IMR-90 (cell line): ENCODE results near the gene CFAP119. TPM values are rescaled to one million over a fixed set of nuclear protein-coding genes. Genes with fewer than 3 reads are reported as not detected.

Experiments used
- ATAC-seq: fragments of 200-7000 bp; cut with Tn5 transposase; 2 replicates; pipeline ENCODE4 v1.9.1; 2020; ENCODE audit warnings: low read depth, mild to moderate bottlenecking, moderate library complexity
- BruUV-seq: library from RNA; stranded (reverse); fragments of 400-500 nt; replicated peaks from 2 replicates; lab custom pipeline; 2021; lab: Mats Ljungman, UMichigan
- CTCF ChIA-PET: fragments of 300-600 bp; formaldehyde crosslinking; extraction: SDS; loops from one replicate; lab custom pipeline; 2021; ENCODE audit warnings: antibody characterized with exemption; lab: Yijun Ruan, JAX
- POLR2A ChIA-PET: fragments of 300-600 bp; sonication (Branson Sonifier 250); formaldehyde crosslinking; loops from one replicate; lab custom pipeline; 2022; ENCODE audit warnings: antibody characterized with exemption; ENCODE audit not compliant: unreplicated experiment; lab: Charles Lee
- DNase-seq: peaks from one replicate; pipeline ENCODE4 v3.0.0; 2013
- H2AFZ ChIP-seq: replicated peaks from 2 replicates; pipeline ENCODE3; 2013; ENCODE audit warnings: low read length, mild to moderate bottlenecking; ENCODE audit not compliant: poor library complexity
- H2AK5ac ChIP-seq: 2 replicates; pipeline ENCODE4 v1.6.1; 2013; ENCODE audit warnings: low read depth, low read length, inconsistent platforms
- H2AK9ac ChIP-seq: replicated peaks from 2 replicates; pipeline ENCODE3; 2013; ENCODE audit warnings: mild to moderate bottlenecking, low read depth, low read length, moderate library complexity; ENCODE audit not compliant: poor library complexity
- H2BK120ac ChIP-seq: 2 replicates; pipeline ENCODE4 v1.6.1; 2013; ENCODE audit warnings: low read depth, low read length, inconsistent platforms
- H2BK15ac ChIP-seq: 3 replicates; pipeline ENCODE4 v1.6.1; 2013; ENCODE audit warnings: low read depth, low read length, inconsistent platforms
- H2BK20ac ChIP-seq: 2 replicates; pipeline ENCODE4 v1.6.1; 2013; ENCODE audit warnings: low read depth, mild to moderate bottlenecking, inconsistent platforms, low read length, moderate library complexity
- H2BK5ac ChIP-seq: 2 replicates; pipeline ENCODE4 v1.6.1; 2013; ENCODE audit warnings: mild to moderate bottlenecking, low read depth, low read length, inconsistent platforms; ENCODE audit not compliant: poor library complexity, severe bottlenecking
- H3K14ac ChIP-seq: replicated peaks from 2 replicates; pipeline ENCODE4 v1.6.1; 2013; ENCODE audit warnings: low read depth, low read length, inconsistent platforms
- H3K18ac ChIP-seq: 2 replicates; pipeline ENCODE4 v1.6.1; 2013; ENCODE audit warnings: low read depth, low read length, control low read depth
- H3K23ac ChIP-seq: 2 replicates; pipeline ENCODE4 v1.6.1; 2013; ENCODE audit warnings: low read depth, low read length, inconsistent platforms
- H3K27ac ChIP-seq: 2 replicates; pipeline ENCODE4 v1.5.1; 2013; ENCODE audit warnings: mild to moderate bottlenecking, control low read depth, low read length; ENCODE audit not compliant: insufficient read depth
- H3K27me3 ChIP-seq: 2 replicates; pipeline ENCODE4 v1.6.1; 2013; ENCODE audit warnings: low read length; ENCODE audit not compliant: control insufficient read depth, insufficient read depth
- H3K36me3 ChIP-seq: 2 replicates; pipeline ENCODE4 v1.6.1; 2013; ENCODE audit warnings: low read length, mixed read lengths; ENCODE audit not compliant: control insufficient read depth, insufficient read depth
- H3K4ac ChIP-seq: 2 replicates; pipeline ENCODE4 v1.6.1; 2013; ENCODE audit warnings: low read depth, low read length, inconsistent platforms
- H3K4me1 ChIP-seq: 2 replicates; pipeline ENCODE4 v1.6.1; 2013; ENCODE audit warnings: low read length, mixed read lengths; ENCODE audit not compliant: control insufficient read depth, insufficient read depth
- H3K4me2 ChIP-seq: 2 replicates; pipeline ENCODE4 v1.6.1; 2013; ENCODE audit warnings: low read depth, mild to moderate bottlenecking, control low read depth, low read length, moderate library complexity
- H3K4me3 ChIP-seq: 2 replicates; pipeline ENCODE4 v1.5.1; 2013; ENCODE audit warnings: low read depth, mild to moderate bottlenecking, control low read depth, low read length, moderate library complexity; ENCODE audit not compliant: insufficient read depth
- H3K56ac ChIP-seq: 2 replicates; pipeline ENCODE4 v1.6.1; 2013; ENCODE audit warnings: low read length, inconsistent platforms; ENCODE audit not compliant: insufficient read depth; ENCODE audit errors: extremely low read depth
- H3K79me1 ChIP-seq, 2 experiments: 2 replicates each; pipeline ENCODE4 v1.6.1; 2013; ENCODE audit warnings: low read length in 2 of 2, inconsistent platforms in 1 of 2, low read depth in 1 of 2
- H3K9ac ChIP-seq: 2 replicates; pipeline ENCODE4 v1.6.1; 2013; ENCODE audit warnings: low read depth, low read length, control low read depth
- H3K9me1 ChIP-seq: 2 replicates; pipeline ENCODE4 v1.6.1; 2013; ENCODE audit warnings: low read length, inconsistent platforms; ENCODE audit not compliant: insufficient read depth
- H3K9me3 ChIP-seq: 2 replicates; pipeline ENCODE4 v1.6.1; 2013; ENCODE audit warnings: low read length; ENCODE audit not compliant: control insufficient read depth, insufficient read depth
- H4K20me1 ChIP-seq: 2 replicates; pipeline ENCODE4 v1.6.1; 2013; ENCODE audit warnings: low read length, inconsistent platforms; ENCODE audit not compliant: insufficient read depth
- H4K5ac ChIP-seq: 2 replicates; pipeline ENCODE4 v1.6.1; 2013; ENCODE audit warnings: mild to moderate bottlenecking, low read depth, low read length, control low read depth
- H4K8ac ChIP-seq, 2 experiments: 2 replicates each; pipeline ENCODE4 v1.6.1; 2013; ENCODE audit warnings: low read depth in 2 of 2, low read length in 2 of 2, control low read depth in 1 of 2, inconsistent platforms in 1 of 2
- H4K91ac ChIP-seq: 2 replicates; pipeline ENCODE4 v1.6.1; 2013; ENCODE audit warnings: low read depth, low read length, inconsistent platforms; ENCODE audit not compliant: insufficient read depth
- BHLHE40 ChIP-seq: fragments of 150-350 bp; IDR thresholded peaks from 2 replicates; pipeline ENCODE4 v1.6.1; 2016; ENCODE audit warnings: mild to moderate bottlenecking, low read depth, low read length
- CEBPB ChIP-seq: IDR thresholded peaks from 2 replicates; pipeline ENCODE4 v1.6.1; 2012; ENCODE audit warnings: low read depth, low read length, improper control_type of control experiment
- CHD1 ChIP-seq: IDR thresholded peaks from 2 replicates; pipeline ENCODE4 v1.6.1; 2012; ENCODE audit warnings: low read depth, low read length, improper control_type of control experiment
- FOS ChIP-seq: fragments of 150-350 bp; IDR thresholded peaks from 2 replicates; pipeline ENCODE4 v1.6.1; 2016; ENCODE audit warnings: low read depth, low read length
- WGBS, 2 experiments: methylation state at CpG; one replicate each; pipeline versions ENCODE4 v1.1.5 to v1.1.7; 2013; ENCODE audit warnings: missing lambda C conversion rate in 2 of 2; ENCODE audit not compliant: insufficient read length in 1 of 2; ENCODE audit errors: extremely low coverage in 2 of 2; 5-methylcytosine and 5-hydroxymethylcytosine counted together
- dilution Hi-C: fragments of 300-500 bp; cut with HindIII; formaldehyde crosslinking; loops from one replicate; pipeline ENCODE4 v1.14.3; 2018; ENCODE audit warnings: low sequenced_read_pairs; ENCODE audit not compliant: unreplicated experiment
- in situ Hi-C: fragments of 300-500 bp; cut with MboI; formaldehyde crosslinking; loops from 3 replicates; pipeline ENCODE4 v1.14.3; 2019; ENCODE audit warnings: low sequenced_read_pairs, inconsistent platforms, mixed read lengths
- intact Hi-C: fragments of 100-400 bp; cut with micrococcal nuclease; formaldehyde crosslinking; loops from 2 replicates; pipeline ENCODE4 v1.10.0; 2022
- polyA plus RNA-seq, 3 experiments: library from polyadenylated mRNA; depleted of rRNA; stranded (reverse); fragments of >200 nt; gene quantifications; 2 replicates each; pipeline ENCODE4 v1.2.3, GENCODE V29; 2012; ENCODE audit warnings: low replicate concordance in 1 of 3
- total RNA-seq: library from RNA; depleted of rRNA; stranded (reverse); fragments of >200 nt; gene quantifications from 2 replicates; pipeline ENCODE4 v1.2.3, GENCODE V29; 2012
- TF ChIP-seq, protein P1 (sequence below): fragments of 150-350 bp; IDR thresholded peaks from 2 replicates; pipeline ENCODE4 v1.6.1; 2017; ENCODE audit warnings: mild to moderate bottlenecking, antibody characterized with exemption, low read length, low read depth
- TF ChIP-seq, protein P2 (sequence below): fragments of 150-350 bp; IDR thresholded peaks from 2 replicates; pipeline ENCODE4 v1.6.1; 2016; ENCODE audit warnings: low read depth, mild to moderate bottlenecking, low read length, moderate library complexity, borderline replicate concordance

Gene CFAP119
- total and polyA plus RNA-seq, 2 of the 4 experiments (the other 2 are of a cell fraction) = 0.90 to 7.6 TPM

DNA sequence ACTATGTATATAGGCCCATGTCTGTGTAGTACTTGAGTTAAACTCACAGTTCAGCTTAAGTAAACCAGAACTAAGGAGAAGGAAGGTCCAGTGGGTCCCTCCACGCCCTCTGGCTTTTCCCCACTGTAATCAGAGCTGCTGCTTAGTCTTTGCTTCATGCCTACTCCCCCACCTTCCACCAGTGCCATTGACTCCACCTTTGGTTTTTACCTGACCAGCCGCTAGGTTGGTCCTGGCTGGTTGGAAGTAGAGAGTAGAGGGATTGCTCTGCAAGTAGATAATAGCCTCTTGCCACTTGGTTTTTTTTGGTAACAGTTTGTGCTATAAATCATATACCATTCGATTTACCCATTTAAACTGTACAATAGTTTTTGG lies 36.5 kb downstream of the CFAP119 start:
- TF ChIP-seq BHLHE40 (no peak), CEBPB (no peak), CHD1 (no peak), FOS (no peak)
- TF ChIP-seq, protein P1, sequence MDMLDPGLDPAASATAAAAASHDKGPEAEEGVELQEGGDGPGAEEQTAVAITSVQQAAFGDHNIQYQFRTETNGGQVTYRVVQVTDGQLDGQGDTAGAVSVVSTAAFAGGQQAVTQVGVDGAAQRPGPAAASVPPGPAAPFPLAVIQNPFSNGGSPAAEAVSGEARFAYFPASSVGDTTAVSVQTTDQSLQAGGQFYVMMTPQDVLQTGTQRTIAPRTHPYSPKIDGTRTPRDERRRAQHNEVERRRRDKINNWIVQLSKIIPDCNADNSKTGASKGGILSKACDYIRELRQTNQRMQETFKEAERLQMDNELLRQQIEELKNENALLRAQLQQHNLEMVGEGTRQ = no peak
- TF ChIP-seq, protein P2, sequence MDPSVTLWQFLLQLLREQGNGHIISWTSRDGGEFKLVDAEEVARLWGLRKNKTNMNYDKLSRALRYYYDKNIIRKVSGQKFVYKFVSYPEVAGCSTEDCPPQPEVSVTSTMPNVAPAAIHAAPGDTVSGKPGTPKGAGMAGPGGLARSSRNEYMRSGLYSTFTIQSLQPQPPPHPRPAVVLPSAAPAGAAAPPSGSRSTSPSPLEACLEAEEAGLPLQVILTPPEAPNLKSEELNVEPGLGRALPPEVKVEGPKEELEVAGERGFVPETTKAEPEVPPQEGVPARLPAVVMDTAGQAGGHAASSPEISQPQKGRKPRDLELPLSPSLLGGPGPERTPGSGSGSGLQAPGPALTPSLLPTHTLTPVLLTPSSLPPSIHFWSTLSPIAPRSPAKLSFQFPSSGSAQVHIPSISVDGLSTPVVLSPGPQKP = no peak

More for the DNA sequence above, 36.5 kb downstream of the CFAP119 start:
- Histone ChIP-seq H3K79me1 (peaks cover 29 to 41% of the 10 kb centered on the region in 2 experiments), H2BK5ac (no peak overlapping the region), H3K56ac (no peak overlapping the region), H3K4me2 (no peak overlapping the region), H4K5ac (no peak overlapping the region), H2AFZ (no peak overlapping the region), H3K18ac (no peak overlapping the region), H3K36me3 (peaks cover 65% of the 10 kb centered on the region), H3K4ac (no peak overlapping the region), H2AK5ac (no peak overlapping the region), H4K20me1 (peaks cover 11% of the 10 kb centered on the region), H2BK120ac (no peak overlapping the region), H3K9ac (no peak overlapping the region), H3K4me3 (no peak overlapping the region), H4K91ac (no peak overlapping the region), H2AK9ac (no peak overlapping the region), H3K14ac (no peak overlapping the region), H3K23ac (no peak overlapping the region), H3K27me3 (no peaks in the 10 kb centered on the region), H3K9me3 (no peaks in the 10 kb centered on the region), H3K9me1 (no peaks in the 10 kb centered on the region), H3K4me1 (no peaks in the 10 kb centered on the region), H3K27ac (no peak overlapping the region), H4K8ac (no peak overlapping the region), H2BK20ac (no peak overlapping the region), H2BK15ac (no peak overlapping the region)
- CTCF ChIA-PET = no interaction called here
- POLR2A ChIA-PET = no interaction called here
- intact Hi-C loops = no loop called here
- in situ Hi-C loops = no loop called here
- no TSS peak for BruUV-seq
- dilution Hi-C loops = no loop called here
- DNase-seq (no peak), ATAC-seq (no peak)
- WGBS, 2 experiments = no CpG with 5 or more reads among the region's 3 CpGs
